Mononuclear cell (primary cell): ENCODE results near the gene PSG7. TPM values are rescaled to one million over a fixed set of nuclear protein-coding genes. Genes with fewer than 3 reads are reported as not detected.
"Not testable (repeated sequence)": the region's sequence is repeated elsewhere in the genome, so short reads cannot be mapped to it uniquely, and the experiment has no call there.

ENCODE experiments used
- H3K27me3 ChIP-seq: 2 replicates; pipeline ENCODE4 v1.6.0; 2011; ENCODE audit warnings: low read length, control low read depth; ENCODE audit not compliant: insufficient read depth
- H3K4me1 ChIP-seq: 2 replicates; pipeline ENCODE4 v1.5.1; 2011; ENCODE audit warnings: mild to moderate bottlenecking, low read length, control low read depth; ENCODE audit not compliant: insufficient read depth
- H3K4me3 ChIP-seq: 2 replicates; pipeline ENCODE4 v1.5.1; 2011; ENCODE audit warnings: mild to moderate bottlenecking, low read length, moderate library complexity
- H3K9me3 ChIP-seq: 2 replicates; pipeline ENCODE4 v1.5.1; 2011; ENCODE audit warnings: low read depth, mild to moderate bottlenecking, control low read depth, low read length
- total RNA-seq: library from RNA; depleted of rRNA; stranded (reverse); fragments of >200 nt; gene quantifications from one replicate; pipeline ENCODE4 v1.2.3, GENCODE V29; 2012

The PSG7 gene
- total RNA-seq, 1 donor: 0.10 TPM

DNA sequence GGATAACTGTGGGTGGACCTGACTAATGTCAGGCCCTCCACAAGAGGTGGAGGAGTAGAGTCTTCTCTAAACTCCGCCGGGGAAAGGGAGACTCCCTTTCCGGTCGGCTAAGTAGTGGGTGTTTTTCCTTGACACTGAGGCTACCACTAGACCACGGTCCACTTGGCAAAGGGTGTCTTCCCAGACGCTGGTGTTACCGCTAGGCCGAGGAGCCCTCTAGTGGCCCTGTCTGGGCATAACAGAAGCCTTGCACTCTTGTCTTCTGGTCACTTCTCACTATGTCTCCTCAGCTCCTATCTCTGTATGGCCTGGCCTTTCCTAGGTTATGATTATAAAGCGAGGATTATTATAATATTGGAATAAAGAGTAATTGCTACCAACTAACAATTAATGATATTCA is 13.9 kb downstream of the PSG7 start:
- H3K4me3 ChIP-seq, H3K27me3 ChIP-seq, H3K4me1 ChIP-seq, H3K9me3 ChIP-seq: not testable (repeated sequence)

DNA sequence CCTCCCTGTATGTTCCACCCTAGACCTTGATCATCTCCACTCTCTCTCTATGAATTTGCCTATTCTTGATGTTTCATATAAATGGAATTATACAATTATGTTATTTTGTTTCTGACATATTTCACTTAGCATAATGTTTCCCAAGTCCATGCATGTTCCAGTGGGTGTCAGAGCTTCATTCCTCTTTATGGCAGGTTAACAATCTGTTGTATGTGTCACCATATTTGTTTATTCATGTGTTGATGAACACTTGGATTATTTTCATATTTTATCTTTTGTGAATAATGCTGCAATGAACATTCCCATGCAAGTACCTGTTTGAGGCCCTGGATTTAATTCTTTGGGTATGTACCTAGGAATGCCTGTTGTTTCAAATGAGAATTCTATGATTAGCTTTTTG is 16.0 kb downstream of the PSG7 start:
- not testable (repeated sequence) for H3K9me3 ChIP-seq, H3K27me3 ChIP-seq, H3K4me1 ChIP-seq, H3K4me3 ChIP-seq

DNA sequence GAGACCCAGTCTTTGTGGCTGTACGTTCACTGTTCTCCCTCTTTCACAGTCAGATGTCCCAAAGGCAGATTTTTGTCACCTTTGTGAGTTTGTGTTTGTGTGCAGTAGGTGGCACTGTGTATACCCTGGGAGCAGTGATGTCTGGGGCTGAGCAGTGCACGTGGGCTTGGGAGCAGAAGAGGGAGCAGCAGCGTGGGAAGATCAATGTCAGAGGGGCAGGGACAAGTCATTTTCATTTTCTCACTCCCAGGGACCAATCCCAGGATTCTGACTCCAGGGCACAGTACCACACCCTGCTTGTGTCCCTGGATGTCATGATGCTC is 17.3 kb downstream of the PSG7 start:
- no peaks in the 10 kb centered on the region for H3K4me1 ChIP-seq
- no peak overlapping the region for H3K4me3 ChIP-seq
- H3K27me3 ChIP-seq: no peaks in the 10 kb centered on the region
- no peaks in the 10 kb centered on the region for H3K9me3 ChIP-seq

DNA sequence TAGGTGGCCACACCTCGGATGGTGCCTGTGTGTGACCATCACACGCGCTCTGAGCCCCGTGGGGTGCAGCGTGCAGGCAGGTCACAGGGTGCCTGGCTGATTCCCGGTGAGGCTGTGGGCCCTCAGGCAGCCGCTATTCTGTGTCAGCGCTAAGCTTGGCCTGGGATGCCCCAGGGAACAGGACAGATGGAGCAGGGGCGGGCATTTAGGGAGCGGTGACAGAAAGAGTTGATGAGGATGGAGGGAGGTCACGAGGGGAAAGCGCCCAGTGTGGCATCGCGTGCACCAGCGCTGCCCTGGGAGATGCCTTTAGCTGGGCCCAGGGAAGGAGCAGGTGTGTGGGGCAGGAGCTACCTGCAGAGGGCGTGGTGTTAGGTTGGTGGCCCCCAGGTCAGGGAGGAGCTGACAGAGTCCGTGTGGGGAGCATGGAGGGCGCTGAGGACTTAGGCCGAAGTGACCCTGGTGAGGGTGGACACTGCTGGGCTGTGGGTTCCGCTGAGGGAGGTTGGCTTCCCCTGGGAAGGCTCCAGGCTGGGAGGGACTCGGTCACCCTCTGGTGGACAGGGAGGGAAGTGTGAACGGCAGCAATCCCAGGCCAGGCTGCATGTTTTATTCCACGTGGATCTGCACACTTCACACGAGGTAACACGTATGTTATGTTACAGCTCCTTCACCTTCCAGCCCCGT is 17.8 kb downstream of the PSG7 start:
- H3K27me3 ChIP-seq, H3K4me1 ChIP-seq, H3K9me3 ChIP-seq, H3K4me3 ChIP-seq: not testable (repeated sequence)

DNA sequence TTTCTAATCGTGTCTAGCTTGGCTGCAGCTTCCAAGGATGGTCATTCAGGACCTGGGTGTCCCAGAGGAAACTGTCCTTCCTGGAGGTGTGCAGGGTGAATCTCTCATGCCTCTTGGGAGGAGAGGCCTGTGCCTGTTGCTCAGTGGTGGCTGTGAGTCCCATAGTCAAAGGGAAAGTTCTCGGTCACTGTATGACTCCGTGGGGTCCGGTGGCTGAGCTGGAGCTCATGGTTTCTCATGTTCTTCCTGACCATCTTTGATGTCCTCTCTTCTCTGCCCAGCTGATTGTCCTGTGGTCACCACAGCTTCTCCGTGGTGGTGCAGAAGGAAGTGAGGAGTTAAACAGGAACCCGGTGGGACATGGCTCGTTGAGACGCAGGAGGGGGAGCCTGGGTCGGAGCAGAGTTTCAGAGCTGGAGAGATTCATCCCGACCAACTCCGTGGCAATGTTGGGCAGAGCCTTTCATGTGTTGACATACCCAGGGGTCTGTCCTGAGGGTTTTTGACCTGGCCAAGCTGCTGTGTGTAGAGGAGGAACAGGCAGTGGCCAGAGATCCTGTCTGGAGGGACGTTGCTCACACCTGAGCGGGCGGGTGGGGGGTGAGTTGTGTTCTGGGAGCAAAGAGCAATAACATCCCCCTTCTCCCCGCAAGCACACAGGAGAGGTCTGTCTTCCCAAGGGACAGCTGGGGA is 18.5 kb downstream of the PSG7 start:
- H3K9me3 ChIP-seq, H3K4me3 ChIP-seq, H3K4me1 ChIP-seq, H3K27me3 ChIP-seq: not testable (repeated sequence)

DNA sequence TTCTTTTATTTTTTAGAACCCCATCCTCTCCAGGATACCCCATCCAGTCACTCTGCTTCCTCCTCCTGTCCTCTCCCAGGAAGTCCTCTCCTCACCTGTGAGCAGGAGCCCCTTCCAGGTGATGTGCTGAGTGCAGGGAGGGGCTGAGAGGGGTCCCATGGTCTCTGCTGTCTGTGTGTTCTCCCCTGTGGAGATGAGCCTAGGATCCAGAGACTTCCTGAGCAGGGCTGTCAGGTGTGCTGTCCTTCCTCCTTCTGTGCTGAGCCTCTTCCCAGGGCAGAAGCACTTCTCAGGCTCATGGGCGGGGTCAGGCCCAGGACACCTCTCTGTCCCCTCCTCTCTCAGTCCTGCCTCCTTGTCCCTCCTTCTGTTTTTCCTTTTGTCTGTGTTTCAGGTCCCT is 19.4 kb downstream of the PSG7 start, which contains the start of gene PSG6:
PSG6 (minus strand) TSS at position 261 of the 400 bp plus-strand sequence; CDS start at position 159, 102 bp downstream.
- not testable (repeated sequence) for H3K9me3 ChIP-seq, H3K4me1 ChIP-seq, H3K4me3 ChIP-seq, H3K27me3 ChIP-seq

DNA sequence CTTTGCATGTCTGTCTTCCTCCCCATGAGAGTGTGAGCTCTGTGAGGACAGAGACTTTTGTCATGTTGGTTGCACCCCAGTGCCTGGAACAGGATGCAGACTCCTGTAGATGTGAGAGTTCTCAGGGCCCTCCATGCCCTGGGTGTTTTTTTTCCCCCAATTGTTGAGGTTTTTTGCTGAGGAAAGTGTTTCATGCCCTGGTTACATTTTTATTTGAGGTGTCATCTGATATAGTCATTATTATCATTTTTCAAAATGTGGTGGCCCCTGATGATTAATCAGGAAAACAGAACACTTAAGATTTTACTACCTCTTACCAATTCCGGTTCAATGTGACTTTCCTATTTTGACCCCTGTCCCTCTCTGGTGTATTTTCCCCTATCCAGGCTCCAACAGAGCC is 20.1 kb downstream of the PSG7 start:
- H3K4me1 ChIP-seq, H3K27me3 ChIP-seq, H3K4me3 ChIP-seq, H3K9me3 ChIP-seq: not testable (repeated sequence)

DNA sequence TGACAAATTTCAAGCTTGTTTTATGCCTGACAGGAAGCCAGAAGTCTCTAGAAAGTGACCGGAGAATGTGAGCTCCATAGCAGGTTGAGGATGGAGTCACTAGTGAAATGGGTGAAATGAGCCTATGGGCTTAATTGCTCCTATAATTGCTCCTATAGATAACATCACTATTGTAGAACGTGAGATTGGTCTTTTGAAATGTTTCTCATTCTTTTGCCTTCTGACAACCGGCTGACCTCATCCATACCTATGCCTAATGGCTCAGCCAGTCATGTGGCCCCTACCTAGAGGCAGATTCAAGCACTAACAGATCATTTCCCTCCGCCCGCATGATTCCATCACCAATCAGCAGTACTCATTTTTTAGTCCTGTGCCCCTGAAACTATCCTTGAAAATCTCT is 23.5 kb downstream of the PSG7 start:
- H3K4me3 ChIP-seq, H3K27me3 ChIP-seq, H3K4me1 ChIP-seq, H3K9me3 ChIP-seq: not testable (repeated sequence)

DNA sequence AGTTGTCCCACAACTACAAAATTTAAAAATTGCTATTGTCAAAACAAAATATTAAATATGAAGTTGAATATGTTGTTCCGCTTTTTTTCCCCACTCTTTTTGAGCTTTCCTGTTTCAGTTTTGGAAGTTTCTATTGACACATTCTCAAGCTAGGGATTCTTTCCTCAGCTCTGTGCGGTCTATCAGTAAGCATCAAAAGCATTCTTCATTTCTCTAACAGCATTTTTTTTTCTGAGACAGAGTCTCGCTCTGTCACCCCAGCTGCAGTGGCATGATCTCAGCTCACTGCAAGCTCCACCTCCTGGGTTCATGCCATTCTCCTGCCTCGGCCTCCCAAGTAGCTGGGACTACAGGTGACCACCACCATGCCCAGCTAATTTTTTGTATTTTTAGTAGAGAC is 24.1 kb downstream of the PSG7 start:
- H3K4me1 ChIP-seq, H3K9me3 ChIP-seq, H3K4me3 ChIP-seq: not testable (repeated sequence)

DNA sequence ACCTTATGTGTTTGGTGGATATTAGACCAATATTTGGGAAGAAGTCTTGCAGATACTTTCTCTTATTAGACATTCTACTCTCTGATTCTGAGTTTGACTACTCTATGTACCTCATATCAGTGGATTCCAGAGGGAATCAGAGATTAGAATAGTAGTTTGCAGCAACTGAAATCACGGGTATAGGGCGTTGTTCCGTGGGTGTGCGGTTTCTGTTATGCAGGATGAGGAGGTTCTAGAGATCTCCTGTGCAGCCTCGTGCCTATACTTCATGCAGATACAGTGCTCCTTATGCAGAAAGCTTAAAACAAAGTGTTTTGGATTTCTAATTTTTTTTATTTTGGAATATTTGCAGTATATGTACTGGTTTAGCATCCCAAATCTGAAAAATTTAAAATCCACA is 25.3 kb downstream of the PSG7 start:
- H3K27me3 ChIP-seq, H3K9me3 ChIP-seq, H3K4me3 ChIP-seq, H3K4me1 ChIP-seq: not testable (repeated sequence)

More for the DNA sequence above, 24.1 kb downstream of the PSG7 start:
- not testable (repeated sequence) for H3K27me3 ChIP-seq

DNA sequence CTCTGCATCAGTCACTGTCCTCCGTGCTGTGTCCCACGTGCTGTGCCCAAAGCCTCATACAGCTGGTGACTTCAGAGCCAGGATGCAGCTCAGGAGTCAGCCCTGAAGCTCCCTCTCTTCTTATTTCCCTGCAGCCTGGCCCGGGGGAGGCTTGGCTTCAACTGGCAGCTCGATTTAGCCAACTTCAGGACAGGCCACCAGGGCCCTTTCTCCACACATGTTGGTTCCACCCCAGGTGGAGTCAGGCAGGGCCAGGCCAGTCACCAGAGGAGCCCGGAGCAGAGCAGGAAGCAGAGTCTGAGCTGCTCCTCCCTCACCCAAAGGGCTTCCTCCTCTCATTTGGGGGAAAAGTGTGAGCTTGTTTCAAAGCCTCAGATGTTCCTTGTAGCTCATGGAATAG is 30.8 kb downstream of the PSG7 start:
- H3K4me1 ChIP-seq, H3K9me3 ChIP-seq, H3K4me3 ChIP-seq, H3K27me3 ChIP-seq: not testable (repeated sequence)

DNA sequence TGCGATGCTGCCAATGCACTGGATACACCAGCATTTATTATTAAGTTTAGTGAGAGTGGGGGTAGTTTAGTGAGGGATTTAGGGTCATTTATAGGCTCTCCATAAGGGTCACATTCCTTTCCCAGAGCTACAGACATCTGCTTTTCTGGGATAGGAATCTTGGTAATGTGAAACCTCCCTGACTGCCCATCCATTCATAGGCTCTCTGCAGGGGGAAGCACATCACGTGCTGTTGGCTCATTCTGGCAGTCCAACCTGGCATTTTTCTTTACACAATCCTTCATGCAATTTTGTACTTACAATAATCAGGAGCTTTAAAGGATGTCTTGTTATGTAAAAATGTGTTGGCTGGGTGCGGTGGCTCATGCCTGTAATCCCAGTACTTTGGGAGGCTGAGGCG is 36.4 kb downstream of the PSG7 start:
- not testable (repeated sequence) for H3K4me3 ChIP-seq, H3K27me3 ChIP-seq, H3K9me3 ChIP-seq, H3K4me1 ChIP-seq

DNA sequence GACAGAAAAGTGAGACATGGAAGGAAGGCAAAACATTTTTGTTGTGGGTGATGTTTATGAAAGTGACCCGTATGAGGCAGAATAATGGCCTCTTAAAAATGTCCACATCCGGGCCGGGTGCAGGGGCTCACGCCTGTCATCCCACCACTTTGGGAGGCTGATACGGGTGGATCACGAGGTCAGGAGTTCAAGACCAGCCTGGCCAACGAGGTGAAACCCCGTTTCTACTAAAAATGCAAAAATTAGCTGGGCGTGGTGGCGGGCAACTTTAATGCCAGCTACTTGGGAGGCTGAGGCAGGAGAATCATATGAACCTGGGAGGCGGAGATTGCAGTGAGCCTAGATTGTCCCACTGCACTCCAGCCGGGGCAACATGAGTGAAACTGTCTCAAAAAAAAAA is 37.3 kb downstream of the PSG7 start:
- H3K4me3 ChIP-seq, H3K4me1 ChIP-seq, H3K27me3 ChIP-seq, H3K9me3 ChIP-seq: not testable (repeated sequence)

DNA sequence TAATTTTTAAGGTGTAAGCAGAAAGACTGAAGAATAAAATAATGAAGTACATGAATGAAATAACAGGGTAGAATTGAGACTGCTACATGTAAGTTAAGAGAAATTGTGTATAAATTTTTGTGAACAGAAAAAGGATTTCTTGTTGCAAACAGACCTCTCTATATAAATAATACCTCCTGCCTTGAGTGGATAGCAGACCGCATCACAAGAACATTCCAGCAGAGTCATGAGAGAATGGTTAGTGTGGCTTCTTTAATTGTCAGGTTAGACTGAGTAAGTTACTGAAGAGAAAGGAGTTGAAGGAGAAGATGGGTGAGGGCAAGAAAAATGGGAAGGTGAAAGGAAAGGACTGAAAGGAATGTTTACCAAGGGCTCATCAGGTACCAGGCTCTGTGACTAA is 37.9 kb downstream of the PSG7 start:
- not testable (repeated sequence) for H3K4me3 ChIP-seq, H3K27me3 ChIP-seq, H3K9me3 ChIP-seq, H3K4me1 ChIP-seq

DNA sequence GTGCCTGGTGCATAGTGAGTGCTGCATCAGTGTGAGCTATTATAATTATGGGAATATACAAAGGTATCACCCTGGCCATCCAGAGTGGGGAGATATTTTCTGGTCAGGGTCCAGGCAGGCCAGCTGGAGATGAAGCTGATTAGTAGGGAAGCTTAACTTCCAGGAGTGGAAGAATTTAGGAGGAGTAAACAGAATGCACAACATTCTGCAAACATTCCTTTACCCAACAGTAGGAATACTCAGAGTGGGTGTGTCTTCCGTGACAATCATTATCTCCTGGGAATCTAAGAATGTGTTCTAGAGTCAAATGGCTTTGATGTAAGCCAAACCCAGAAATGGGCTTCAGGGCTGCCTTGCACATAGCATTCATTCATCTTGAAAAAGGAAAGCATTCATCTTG is 38.4 kb downstream of the PSG7 start:
- not testable (repeated sequence) for H3K4me3 ChIP-seq, H3K27me3 ChIP-seq, H3K4me1 ChIP-seq, H3K9me3 ChIP-seq

DNA sequence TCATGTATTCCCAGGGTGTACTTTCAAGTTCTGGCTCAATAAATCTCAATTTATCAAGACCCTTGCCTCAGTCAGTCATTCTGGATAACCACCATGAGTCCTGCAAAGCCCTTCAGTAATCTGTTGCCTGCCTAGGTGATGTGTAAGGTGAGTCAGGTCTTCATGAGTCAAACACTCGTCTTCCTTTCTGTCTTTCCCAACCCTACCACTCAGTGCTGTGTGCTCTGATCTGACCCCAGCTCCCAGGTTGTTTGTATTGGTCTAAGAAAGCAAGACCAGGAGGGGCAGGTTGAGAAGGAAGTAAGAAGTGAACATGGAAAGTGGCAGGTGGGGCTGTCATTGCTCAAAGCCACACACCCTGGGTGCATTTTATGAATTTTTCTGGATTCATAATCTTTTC is 39.3 kb downstream of the PSG7 start:
- not testable (repeated sequence) for H3K4me3 ChIP-seq, H3K9me3 ChIP-seq, H3K27me3 ChIP-seq, H3K4me1 ChIP-seq
